ENCODE data around the gene KLHL6.

- TF ChIP-seq CTCF (IDR thresholded peaks at IDR 0.05) (no peak), ZFX (IDR thresholded peaks at IDR 0.05; ENCODE audit: borderline replicate concordance) (no peak)
These were observed 41.5 kb downstream of the KLHL6 start for GRCh38 chr3:183514021-183514420.
